K562 (cell line): ENCODE results near the gene MYO7A. TPM values are rescaled to one million over a fixed set of nuclear protein-coding genes. Genes with fewer than 3 reads are reported as not detected.

Experiments used
- ATAC-seq: fragments of 200-7000 bp; cut with Tn5 transposase; 3 replicates; pipeline ENCODE4 v1.9.1; 2020; ENCODE audit warnings: moderate library complexity
- BruUV-seq: library from RNA; stranded (reverse); fragments of 400-500 nt; replicated peaks from 2 replicates; lab custom pipeline; 2021; lab: Mats Ljungman, UMichigan
- CTCF ChIA-PET: fragments of 300-600 bp; formaldehyde crosslinking; extraction: SDS; loops from one replicate; lab custom pipeline; 2021; ENCODE audit warnings: low intra/inter-chr PET ratio; lab: Yijun Ruan, JAX
- POLR2A ChIA-PET: fragments of 300-600, 350-650 bp; sonication (Branson Sonifier 250); formaldehyde crosslinking; extraction: SDS; loops from one replicate; lab custom pipeline; 2021; ENCODE audit warnings: antibody characterized with exemption, inconsistent platforms; lab: Yijun Ruan, JAX
- DNase-seq, 4 experiments: peaks; one replicate each; pipeline versions ENCODE4 v3.0.0 to v3.0.0-alpha.2; 2011 to 2018; ENCODE audit warnings: low spot score in 3 of 4, mixed read lengths in 3 of 4; ENCODE audit errors: extremely low read depth in 1 of 4
- FAIRE-seq: peaks from 2 replicates; lab custom pipeline; 2011; peaks lifted over from hg19 to GRCh38; lab: Jason Lieb, UNC
- H2AFZ ChIP-seq: 2 replicates; pipeline ENCODE4 v1.6.0; 2011; ENCODE audit warnings: low read depth, low read length, control low read depth, inconsistent platforms
- H3K27ac ChIP-seq: fragments of 200-600 bp; 3 replicates; pipeline ENCODE4 v1.8.0; 2011; ENCODE audit warnings: low read depth, mild to moderate bottlenecking, control low read depth, inconsistent platforms, low read length, moderate library complexity, mixed read lengths; ENCODE audit errors: extremely low read depth
- H3K27me3 ChIP-seq, 2 experiments: fragments of 300-600 bp in 1 of 2; 2 replicates in 1 of 2; 3 replicates in 1 of 2; pipeline versions ENCODE4 v1.6.0 to v1.8.0; 2011; ENCODE audit warnings: inconsistent platforms in 2 of 2, low read length in 2 of 2, mild to moderate bottlenecking in 1 of 2, mixed read lengths in 1 of 2, moderate library complexity in 1 of 2; ENCODE audit not compliant: control insufficient read depth in 2 of 2, insufficient read depth in 2 of 2
- H3K36me3 ChIP-seq: fragments of 300-600 bp; 3 replicates; pipeline ENCODE4 v1.8.0; 2011; ENCODE audit warnings: mild to moderate bottlenecking, low read length, inconsistent platforms; ENCODE audit not compliant: control insufficient read depth, insufficient read depth
- H3K4me1 ChIP-seq, 2 experiments: fragments of 200-600 bp in 1 of 2; replicated peaks in 1 of 2; 2 replicates in 1 of 2; 3 replicates in 1 of 2; pipeline versions ENCODE4 v1.5.1 to v1.8.0; 2011; ENCODE audit warnings: inconsistent platforms in 2 of 2, low read length in 2 of 2, mild to moderate bottlenecking in 1 of 2, mixed read lengths in 1 of 2, moderate library complexity in 1 of 2; ENCODE audit not compliant: control insufficient read depth in 2 of 2, insufficient read depth in 2 of 2
- H3K4me2 ChIP-seq: 2 replicates; pipeline ENCODE4 v1.6.1; 2011; ENCODE audit warnings: low read length, control low read depth, inconsistent platforms, mixed read lengths; ENCODE audit not compliant: insufficient read depth
- H3K4me3 ChIP-seq: fragments of 200-600 bp; sonication (generic), shearing (Covaris generic); 2 replicates; pipeline ENCODE4 v1.5.1; 2016; ENCODE audit warnings: control low read depth, inconsistent platforms
- H3K79me2 ChIP-seq: fragments of 200-600 bp; 3 replicates; pipeline ENCODE4 v1.8.0; 2011; ENCODE audit warnings: low read length, inconsistent platforms; ENCODE audit not compliant: control insufficient read depth, insufficient read depth
- H3K9ac ChIP-seq, 2 experiments: 2 replicates each; pipeline versions ENCODE4 v1.6.0 to v1.6.1; 2011; ENCODE audit warnings: low read depth in 2 of 2, low read length in 2 of 2, control low read depth in 1 of 2, inconsistent platforms in 1 of 2, mild to moderate bottlenecking in 1 of 2, mixed read lengths in 1 of 2; ENCODE audit not compliant: insufficient read depth in 1 of 2
- H3K9me1 ChIP-seq: one replicate; pipeline ENCODE4 v1.6.0; 2011; ENCODE audit warnings: inconsistent platforms, mild to moderate bottlenecking, low read length, moderate library complexity; ENCODE audit not compliant: control insufficient read depth, insufficient read depth
- H3K9me3 ChIP-seq: replicated peaks from 2 replicates; pipeline ENCODE4 v1.5.1; 2011; ENCODE audit warnings: low read depth, low read length, inconsistent platforms; ENCODE audit not compliant: control insufficient read depth, insufficient read depth
- H4K20me1 ChIP-seq: replicated peaks from 2 replicates; pipeline ENCODE4 v1.6.1; 2011; ENCODE audit warnings: low read length, inconsistent platforms, mixed read lengths; ENCODE audit not compliant: control insufficient read depth, insufficient read depth
- KAT8 ChIP-seq: fragments of 450-650 bp; IDR thresholded peaks from 2 replicates; pipeline ENCODE4 v1.6.1; 2016; ENCODE audit warnings: low read depth, mild to moderate bottlenecking
- LEF1 ChIP-seq: fragments of 450-650 bp; IDR thresholded peaks from 2 replicates; pipeline ENCODE4 v1.6.1; 2016; ENCODE audit warnings: mild to moderate bottlenecking
- NCOR1 ChIP-seq: fragments of 450-650 bp; IDR thresholded peaks from 2 replicates; pipeline ENCODE4 v1.6.1; 2016; ENCODE audit warnings: mild to moderate bottlenecking, moderate library complexity
- NONO ChIP-seq, 2 experiments: fragments of 200-400 bp in 1 of 2; fragments of 450-650 bp in 1 of 2; formaldehyde crosslinking in 1 of 2; IDR thresholded peaks; 2 replicates each; pipeline ENCODE4 v1.6.1; 2017; ENCODE audit warnings: low read depth in 2 of 2, mild to moderate bottlenecking in 2 of 2, moderate library complexity in 2 of 2, low read length in 1 of 2
- TBP ChIP-seq: optimal IDR thresholded peaks from 2 replicates; pipeline ENCODE3; 2011; ENCODE audit warnings: low read depth, low read length, improper control_type of control experiment
- ZBED1 ChIP-seq: IDR thresholded peaks from 2 replicates; pipeline ENCODE4 v1.6.1; 2014
- WGBS: fragments of 100-300 bp; shearing (Covaris generic); methylation state at CpG from one replicate; pipeline ENCODE4 v1.1.6; 2016; ENCODE audit warnings: low coverage, mixed read lengths; ENCODE audit not compliant: insufficient coverage; ENCODE audit errors: missing lambda C conversion rate; 5-methylcytosine and 5-hydroxymethylcytosine counted together
- in situ Hi-C: fragments of 300-500 bp; cut with MboI; formaldehyde crosslinking; loops from 4 replicates; pipeline ENCODE4 v1.15.0; 2018; ENCODE audit warnings: inconsistent platforms, mixed read lengths
- intact Hi-C: fragments of 100-400 bp; cut with micrococcal nuclease; formaldehyde crosslinking; loops from 2 replicates; pipeline ENCODE4 v1.14.2; 2022
- polyA plus RNA-seq, 8 experiments: library from polyadenylated mRNA; depleted of rRNA in 4 of 8; stranded (reverse) in 5 of 8; unstranded in 3 of 8; fragments of >200 nt; fragmentation: Nextera tagmentation in 2 of 8; fragmentation: Illumina TruSeq in 1 of 8; extraction: Ambion mirVana in 2 of 8; extraction: Trizol in 1 of 8; gene quantifications; 2 replicates each; pipeline versions ENCODE4 v1.2.1 to v1.2.3, GENCODE V29; 2011 to 2014; ENCODE audit warnings: inconsistent platforms in 1 of 8, missing spikeins in 1 of 8
- total RNA-seq, 7 experiments: library from RNA; depleted of rRNA in 6 of 7; stranded (reverse); fragments of >200 nt in 6 of 7; fragmentation: Illumina TruSeq in 2 of 7; extraction: Trizol in 2 of 7; gene quantifications; 2 replicates each; pipeline versions ENCODE4 v1.2.1 to v1.2.3, GENCODE V29; 2011 to 2021; ENCODE audit warnings: low replicate concordance in 1 of 7
- TF ChIP-seq, protein P1 (sequence below), 2 experiments: fragments of 450-650 bp; IDR thresholded peaks; 2 replicates each; pipeline ENCODE4 v1.6.1; 2018; ENCODE audit warnings: mild to moderate bottlenecking in 2 of 2, low read depth in 1 of 2; ENCODE audit not compliant: partially characterized antibody in 2 of 2
- TF ChIP-seq, protein P2 (sequence below): fragments of 450-650 bp; formaldehyde crosslinking; IDR thresholded peaks from 2 replicates; pipeline ENCODE4 v1.4.0; 2020; ENCODE audit warnings: mild to moderate bottlenecking, moderate library complexity

MYO7A gene
- total and polyA plus RNA-seq, 9 of the 15 experiments (the other 6 are each of a cell fraction or from before 2014, with no cell fraction given) = 0.01 to 0.11 (median 0.07) TPM; not detected in 1

DNA sequence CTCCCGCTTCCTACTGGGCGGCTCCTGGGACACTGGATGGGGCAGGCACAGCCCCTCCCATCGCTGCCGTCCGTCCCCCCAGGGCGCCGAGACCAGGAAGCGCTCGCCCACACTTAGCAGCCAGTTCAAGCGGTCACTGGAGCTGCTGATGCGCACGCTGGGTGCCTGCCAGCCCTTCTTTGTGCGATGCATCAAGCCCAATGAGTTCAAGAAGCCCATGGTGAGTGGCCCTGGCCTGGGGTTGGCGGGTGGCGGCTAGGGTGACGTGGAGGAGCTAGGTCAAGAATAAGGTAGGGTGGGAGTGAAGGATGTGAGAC, 44.6 kb downstream of the MYO7A start:
- no peaks in the 10 kb centered on the region for H3K9me3 ChIP-seq
- no peak overlapping the region for H3K27ac ChIP-seq
- peaks cover 6 to 17% of the 10 kb centered on the region in 2 experiments; a peak in 4 of 5 replicates for H3K4me1 ChIP-seq
- POLR2A ChIA-PET = interaction anchor here (0.6 kb wide), 1 partner anchor 392 kb away, joined by 4 read pairs; no protein-coding TSS in a partner anchor
- no peak overlapping the region for H3K9ac ChIP-seq
- no peaks in the 10 kb centered on the region for H3K79me2 ChIP-seq
- in situ Hi-C loops (no loop called here), intact Hi-C loops (no loop called here)
- TF ChIP-seq KAT8 (no peak), TBP (no peak), NONO (IDR thresholded peaks at IDR 0.05; ENCODE audit: low read depth in 2 of 2, low read length in 1 of 2) (no peak), LEF1 (no peak), NCOR1 (no peak), ZBED1 (no peak)
- TF ChIP-seq, protein P1, sequence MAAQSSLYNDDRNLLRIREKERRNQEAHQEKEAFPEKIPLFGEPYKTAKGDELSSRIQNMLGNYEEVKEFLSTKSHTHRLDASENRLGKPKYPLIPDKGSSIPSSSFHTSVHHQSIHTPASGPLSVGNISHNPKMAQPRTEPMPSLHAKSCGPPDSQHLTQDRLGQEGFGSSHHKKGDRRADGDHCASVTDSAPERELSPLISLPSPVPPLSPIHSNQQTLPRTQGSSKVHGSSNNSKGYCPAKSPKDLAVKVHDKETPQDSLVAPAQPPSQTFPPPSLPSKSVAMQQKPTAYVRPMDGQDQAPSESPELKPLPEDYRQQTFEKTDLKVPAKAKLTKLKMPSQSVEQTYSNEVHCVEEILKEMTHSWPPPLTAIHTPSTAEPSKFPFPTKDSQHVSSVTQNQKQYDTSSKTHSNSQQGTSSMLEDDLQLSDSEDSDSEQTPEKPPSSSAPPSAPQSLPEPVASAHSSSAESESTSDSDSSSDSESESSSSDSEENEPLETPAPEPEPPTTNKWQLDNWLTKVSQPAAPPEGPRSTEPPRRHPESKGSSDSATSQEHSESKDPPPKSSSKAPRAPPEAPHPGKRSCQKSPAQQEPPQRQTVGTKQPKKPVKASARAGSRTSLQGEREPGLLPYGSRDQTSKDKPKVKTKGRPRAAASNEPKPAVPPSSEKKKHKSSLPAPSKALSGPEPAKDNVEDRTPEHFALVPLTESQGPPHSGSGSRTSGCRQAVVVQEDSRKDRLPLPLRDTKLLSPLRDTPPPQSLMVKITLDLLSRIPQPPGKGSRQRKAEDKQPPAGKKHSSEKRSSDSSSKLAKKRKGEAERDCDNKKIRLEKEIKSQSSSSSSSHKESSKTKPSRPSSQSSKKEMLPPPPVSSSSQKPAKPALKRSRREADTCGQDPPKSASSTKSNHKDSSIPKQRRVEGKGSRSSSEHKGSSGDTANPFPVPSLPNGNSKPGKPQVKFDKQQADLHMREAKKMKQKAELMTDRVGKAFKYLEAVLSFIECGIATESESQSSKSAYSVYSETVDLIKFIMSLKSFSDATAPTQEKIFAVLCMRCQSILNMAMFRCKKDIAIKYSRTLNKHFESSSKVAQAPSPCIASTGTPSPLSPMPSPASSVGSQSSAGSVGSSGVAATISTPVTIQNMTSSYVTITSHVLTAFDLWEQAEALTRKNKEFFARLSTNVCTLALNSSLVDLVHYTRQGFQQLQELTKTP (IDR thresholded peaks at IDR 0.05; ENCODE audit: low read depth in 1 of 2, partially characterized antibody in 2 of 2) = no peak
- TF ChIP-seq, protein P2, sequence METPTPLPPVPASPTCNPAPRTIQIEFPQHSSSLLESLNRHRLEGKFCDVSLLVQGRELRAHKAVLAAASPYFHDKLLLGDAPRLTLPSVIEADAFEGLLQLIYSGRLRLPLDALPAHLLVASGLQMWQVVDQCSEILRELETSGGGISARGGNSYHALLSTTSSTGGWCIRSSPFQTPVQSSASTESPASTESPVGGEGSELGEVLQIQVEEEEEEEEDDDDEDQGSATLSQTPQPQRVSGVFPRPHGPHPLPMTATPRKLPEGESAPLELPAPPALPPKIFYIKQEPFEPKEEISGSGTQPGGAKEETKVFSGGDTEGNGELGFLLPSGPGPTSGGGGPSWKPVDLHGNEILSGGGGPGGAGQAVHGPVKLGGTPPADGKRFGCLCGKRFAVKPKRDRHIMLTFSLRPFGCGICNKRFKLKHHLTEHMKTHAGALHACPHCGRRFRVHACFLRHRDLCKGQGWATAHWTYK = no peak
- peaks cover 2% of the 10 kb centered on the region for H3K9me1 ChIP-seq
- FAIRE-seq (no peak), DNase-seq (peak in 3 of 4 experiments; percentile 4 to 57 (median 57)), ATAC-seq (no peak)
- H3K36me3 ChIP-seq = no peaks in the 10 kb centered on the region
- H3K27me3 ChIP-seq = peaks cover 0 to 45% of the 10 kb centered on the region in 2 experiments; a peak in 2 of 5 replicates
- WGBS = 37% methylated on average over 9 of the region's 16 CpGs
- H3K4me3 ChIP-seq = no peak overlapping the region
- H2AFZ ChIP-seq = no peak overlapping the region
- BruUV-seq = no TSS peak
- H3K4me2 ChIP-seq = no peak overlapping the region
- CTCF ChIA-PET = no interaction called here
- 0 out of 2 replicates have a peak, but pooled peaks cover 3% of the 10 kb centered on the region for H4K20me1 ChIP-seq
